Measurements from ENCODE around the gene PLA2G2E. TPM values are rescaled to one million over a fixed set of nuclear protein-coding genes. Genes with fewer than 3 reads are reported as not detected.

Gene PLA2G2E, protein sequence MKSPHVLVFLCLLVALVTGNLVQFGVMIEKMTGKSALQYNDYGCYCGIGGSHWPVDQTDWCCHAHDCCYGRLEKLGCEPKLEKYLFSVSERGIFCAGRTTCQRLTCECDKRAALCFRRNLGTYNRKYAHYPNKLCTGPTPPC
- not detected for polyA plus RNA-seq
- long read RNA-seq, donor 1: 0 reads
- long read RNA-seq, donor 2: 0 reads
- long read RNA-seq, donor 3: 0 reads
- long read RNA-seq, donor 4: 0 reads
- long read RNA-seq, donor 5: 0 reads
- long read RNA-seq, donor 6: 0 reads
- long read RNA-seq, donor 7: 0 reads
- long read RNA-seq, donor 8: 0 reads
- long read RNA-seq, donor 9: 0 reads
- long read RNA-seq, donor 10: 0 reads

DNA sequence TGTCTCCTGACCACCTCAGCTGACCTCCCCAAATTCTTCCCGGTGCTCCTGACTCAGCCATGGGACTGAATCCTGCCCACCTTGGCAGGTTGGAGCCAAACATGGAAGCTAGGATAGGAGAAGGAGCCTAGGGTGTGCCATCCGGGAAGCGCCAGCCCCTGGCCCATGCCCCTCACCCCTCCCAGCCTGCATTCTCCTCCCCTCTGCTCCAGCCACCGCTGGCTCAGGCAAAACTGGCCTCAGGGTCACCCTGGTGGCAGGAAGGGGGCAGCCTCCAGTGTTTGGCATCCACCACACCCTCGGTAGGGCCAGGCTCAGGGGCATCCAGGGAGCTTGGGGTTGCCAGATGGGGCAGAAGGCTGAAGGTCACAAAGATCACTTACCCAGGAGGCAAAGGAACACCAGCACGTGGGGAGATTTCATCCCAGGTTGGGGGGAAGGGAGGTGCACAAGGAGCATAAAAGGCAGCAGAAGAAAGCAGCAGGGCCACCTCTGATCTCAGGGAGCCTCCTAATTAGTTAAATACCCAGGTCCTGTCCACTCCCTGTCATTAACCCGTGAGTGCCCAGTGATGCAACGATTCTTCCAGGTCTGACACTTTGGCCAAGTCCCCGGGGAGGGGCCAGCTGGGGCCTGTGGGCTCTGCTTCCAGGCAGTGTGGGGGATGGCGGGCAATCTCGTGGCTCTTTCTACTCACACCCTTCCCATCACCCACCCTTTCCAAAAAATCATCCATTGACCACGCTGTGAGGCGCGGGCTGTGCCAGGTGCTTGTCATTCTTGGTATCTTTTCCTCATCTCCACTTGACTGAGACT lies at the start of gene PLA2G2E:
Gene PLA2G2E (minus strand): TSS at position 481 of the 816 bp plus-strand sequence. CDS start 58 bp downstream, at position 423.
- 53 to 65% (median 55%) methylated on average over 14 of the region's 14 CpGs for WGBS, 3 donors
- Histone ChIP-seq H3K27ac (ENCODE audit: low read depth in 1 of 3, low read length in 2 of 3) (no peak within 1 kb of the TSS), H3K9me3 (ENCODE audit: control insufficient read depth in 2 of 2, insufficient read depth in 1 of 2, low read depth in 1 of 2, low read length in 1 of 2) (no peaks in the 10 kb centered on the region), H3K4me3 (ENCODE audit: low read depth in 1 of 3, low read length in 3 of 3) (no peak within 1 kb of the TSS), H3K36me3 (ENCODE audit: control insufficient read depth in 3 of 3, insufficient read depth in 2 of 3, low read depth in 1 of 3, low read length in 3 of 3) (no peaks in the 10 kb centered on the region), H3K4me1 (ENCODE audit: control insufficient read depth in 3 of 3, insufficient read depth in 2 of 3, low read depth in 1 of 3, low read length in 2 of 3) (peaks cover 0 to 3% (median 0%) of the 10 kb centered on the region in 3 donors), H3K27me3 (ENCODE audit: control insufficient read depth in 3 of 3, insufficient read depth in 3 of 3, low read length in 3 of 3) (peaks cover 0 to 3% (median 0%) of the 10 kb centered on the region in 3 donors)
- DNase-seq (peak; percentile 13 to 16), FAIRE-seq (no peak)

DNA sequence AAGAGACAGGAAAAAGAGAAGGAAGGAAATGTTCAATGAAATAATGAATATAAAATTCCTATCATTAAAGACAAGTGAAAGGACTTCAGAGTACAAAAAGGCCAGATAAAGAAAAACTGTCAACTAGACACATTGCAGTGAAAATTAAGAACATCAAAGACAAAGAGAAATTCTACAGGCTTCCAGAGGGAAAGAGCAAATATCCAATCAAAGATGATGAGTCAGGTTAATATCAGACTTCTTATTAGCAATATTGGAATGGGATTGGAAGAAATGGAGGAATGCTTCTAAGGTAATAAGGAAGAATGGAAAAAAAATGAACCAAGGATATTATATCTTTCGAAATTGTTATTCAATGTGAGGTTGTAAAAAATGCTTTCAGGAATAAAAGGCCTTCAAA lies 48.2 kb upstream of the PLA2G2E start:
- DNase-seq (no peak), FAIRE-seq (no peak)
- H3K4me1 ChIP-seq (ENCODE audit: control insufficient read depth in 3 of 3, insufficient read depth in 2 of 3, low read depth in 1 of 3, low read length in 2 of 3): no peaks in the 10 kb centered on the region
- no peak overlapping the region for H3K4me3 ChIP-seq (ENCODE audit: low read depth in 1 of 3, low read length in 3 of 3)
- H3K27ac ChIP-seq (ENCODE audit: low read depth in 1 of 3, low read length in 2 of 3): no peak overlapping the region
- WGBS, 3 donors: 60 to 87% (median 81%) methylated on average over 1 of the region's 1 CpG
- no peaks in the 10 kb centered on the region for H3K9me3 ChIP-seq (ENCODE audit: control insufficient read depth in 2 of 2, insufficient read depth in 1 of 2, low read depth in 1 of 2, low read length in 1 of 2)
- peaks cover 0 to under 1% (median 0%) of the 10 kb centered on the region in 3 donors for H3K36me3 ChIP-seq (ENCODE audit: control insufficient read depth in 3 of 3, insufficient read depth in 2 of 3, low read depth in 1 of 3, low read length in 3 of 3)
- H3K27me3 ChIP-seq (ENCODE audit: control insufficient read depth in 3 of 3, insufficient read depth in 3 of 3, low read length in 3 of 3): no peaks in the 10 kb centered on the region

DNA sequence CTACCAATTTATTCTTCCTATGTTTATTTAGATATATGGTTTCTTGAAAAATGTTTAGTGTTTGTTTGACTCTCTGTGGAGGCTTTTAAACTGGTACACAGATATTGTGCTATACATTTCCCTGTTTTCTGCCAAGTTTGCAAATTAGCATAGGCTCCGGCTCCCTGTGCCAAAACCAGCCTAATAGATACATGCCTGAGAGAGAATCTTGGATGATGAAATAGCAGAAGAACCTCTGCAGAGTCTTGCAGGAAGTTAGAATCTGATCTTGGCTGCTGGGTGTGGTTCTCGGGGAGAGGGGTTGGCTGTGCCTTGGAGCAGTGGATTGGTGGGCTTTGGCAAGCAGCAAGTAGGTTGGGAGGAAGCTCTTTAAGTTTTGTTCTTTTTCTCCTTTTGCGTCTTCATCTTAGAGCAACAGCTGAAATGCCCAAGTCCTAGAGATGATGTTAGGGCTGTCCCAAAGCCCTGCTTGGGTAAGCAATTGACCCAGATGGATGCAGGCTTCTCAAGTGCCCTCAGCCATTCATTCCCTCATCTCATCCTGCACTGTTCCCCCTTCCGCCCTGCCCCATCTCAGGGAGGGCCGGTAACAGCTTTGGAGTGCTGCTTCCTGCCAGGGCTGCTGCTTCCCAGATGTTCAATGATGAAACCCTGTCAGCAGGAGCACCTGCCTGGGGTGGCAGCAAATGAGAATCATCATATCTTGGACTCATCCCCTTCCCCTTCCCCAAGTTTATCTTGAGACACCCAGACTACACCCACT lies 46.7 kb upstream of the PLA2G2E start:
- no peaks in the 10 kb centered on the region for H3K27me3 ChIP-seq (ENCODE audit: control insufficient read depth in 3 of 3, insufficient read depth in 3 of 3, low read length in 3 of 3)
- 65 to 74% (median 70%) methylated on average over 4 to 5 of the region's 5 CpGs for WGBS, 3 donors
- H3K36me3 ChIP-seq (ENCODE audit: control insufficient read depth in 3 of 3, insufficient read depth in 2 of 3, low read depth in 1 of 3, low read length in 3 of 3): no peaks in the 10 kb centered on the region
- no peaks in the 10 kb centered on the region for H3K9me3 ChIP-seq (ENCODE audit: control insufficient read depth in 2 of 2, insufficient read depth in 1 of 2, low read depth in 1 of 2, low read length in 1 of 2)
- DNase-seq (no peak), FAIRE-seq (no peak)
- H3K4me1 ChIP-seq (ENCODE audit: control insufficient read depth in 3 of 3, insufficient read depth in 2 of 3, low read depth in 1 of 3, low read length in 2 of 3): no peaks in the 10 kb centered on the region
- no peak overlapping the region for H3K27ac ChIP-seq (ENCODE audit: low read depth in 1 of 3, low read length in 2 of 3)
- no peak overlapping the region for H3K4me3 ChIP-seq (ENCODE audit: low read depth in 1 of 3, low read length in 3 of 3)

DNA sequence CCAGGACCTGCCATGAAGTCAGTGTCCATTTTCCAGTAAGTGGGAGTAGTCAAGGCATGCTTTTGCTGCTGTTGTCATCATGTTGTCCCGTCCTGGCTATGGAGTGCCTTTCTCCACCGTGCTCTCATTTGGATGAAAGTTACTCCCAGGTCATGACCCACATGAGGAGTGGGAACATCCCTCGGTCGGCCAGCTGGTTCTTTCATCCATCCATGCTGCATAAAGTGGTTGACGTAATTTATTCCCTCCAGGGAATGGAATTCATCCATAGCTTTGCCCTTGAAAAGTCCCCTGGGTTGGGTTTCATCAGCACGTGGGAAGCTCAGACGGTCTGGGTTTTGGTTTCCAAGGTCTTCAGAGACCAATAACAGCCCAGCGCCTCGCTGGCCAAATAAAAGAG lies 44.4 kb upstream of the PLA2G2E start:
- no peak for FAIRE-seq
- Histone ChIP-seq H3K4me1 (ENCODE audit: control insufficient read depth in 3 of 3, insufficient read depth in 2 of 3, low read depth in 1 of 3, low read length in 2 of 3) (no peaks in the 10 kb centered on the region), H3K27me3 (ENCODE audit: control insufficient read depth in 3 of 3, insufficient read depth in 3 of 3, low read length in 3 of 3) (peaks cover 0 to 5% (median 0%) of the 10 kb centered on the region in 3 donors), H3K4me3 (ENCODE audit: low read depth in 1 of 3, low read length in 3 of 3) (no peak overlapping the region), H3K27ac (ENCODE audit: low read depth in 1 of 3, low read length in 2 of 3) (no peak overlapping the region), H3K9me3 (ENCODE audit: control insufficient read depth in 2 of 2, insufficient read depth in 1 of 2, low read depth in 1 of 2, low read length in 1 of 2) (peaks cover 0 to 4% of the 10 kb centered on the region in 2 donors), H3K36me3 (ENCODE audit: control insufficient read depth in 3 of 3, insufficient read depth in 2 of 3, low read depth in 1 of 3, low read length in 3 of 3) (no peaks in the 10 kb centered on the region)
- 73 to 88% (median 82%) methylated on average over 9 of the region's 9 CpGs for WGBS, 3 donors
- no peak for DNase-seq

DNA sequence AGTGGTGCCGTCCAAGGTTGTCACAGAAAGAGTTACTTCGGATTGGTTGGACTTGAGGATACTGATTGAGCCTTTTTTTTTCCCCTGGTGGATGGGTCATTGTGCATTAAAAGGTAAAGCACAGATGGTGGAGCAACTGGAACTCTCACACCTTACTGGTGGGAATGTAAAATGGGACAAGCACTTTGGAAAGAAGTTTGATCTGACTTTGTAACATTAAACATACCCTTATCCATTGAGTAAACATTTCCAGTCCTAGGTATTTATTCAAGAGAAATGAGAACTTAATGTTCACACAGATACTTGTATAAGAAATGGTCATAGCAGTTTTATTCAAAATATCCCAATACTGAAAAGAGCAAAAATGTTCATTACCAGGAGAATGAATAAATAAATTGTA lies 41.1 kb upstream of the PLA2G2E start:
- FAIRE-seq: no peak
- 62 to 81% (median 65%) methylated on average over 2 of the region's 2 CpGs for WGBS, 3 donors
- DNase-seq: no peak
- Histone ChIP-seq H3K27me3 (ENCODE audit: control insufficient read depth in 3 of 3, insufficient read depth in 3 of 3, low read length in 3 of 3) (peaks cover 0 to 5% (median 0%) of the 10 kb centered on the region in 3 donors), H3K4me3 (ENCODE audit: low read depth in 1 of 3, low read length in 3 of 3) (no peak overlapping the region), H3K27ac (ENCODE audit: low read depth in 1 of 3, low read length in 2 of 3) (no peak overlapping the region), H3K9me3 (ENCODE audit: control insufficient read depth in 2 of 2, insufficient read depth in 1 of 2, low read depth in 1 of 2, low read length in 1 of 2) (peaks cover 0 to 4% of the 10 kb centered on the region in 2 donors), H3K36me3 (ENCODE audit: control insufficient read depth in 3 of 3, insufficient read depth in 2 of 3, low read depth in 1 of 3, low read length in 3 of 3) (no peaks in the 10 kb centered on the region), H3K4me1 (ENCODE audit: control insufficient read depth in 3 of 3, insufficient read depth in 2 of 3, low read depth in 1 of 3, low read length in 2 of 3) (no peaks in the 10 kb centered on the region)

DNA sequence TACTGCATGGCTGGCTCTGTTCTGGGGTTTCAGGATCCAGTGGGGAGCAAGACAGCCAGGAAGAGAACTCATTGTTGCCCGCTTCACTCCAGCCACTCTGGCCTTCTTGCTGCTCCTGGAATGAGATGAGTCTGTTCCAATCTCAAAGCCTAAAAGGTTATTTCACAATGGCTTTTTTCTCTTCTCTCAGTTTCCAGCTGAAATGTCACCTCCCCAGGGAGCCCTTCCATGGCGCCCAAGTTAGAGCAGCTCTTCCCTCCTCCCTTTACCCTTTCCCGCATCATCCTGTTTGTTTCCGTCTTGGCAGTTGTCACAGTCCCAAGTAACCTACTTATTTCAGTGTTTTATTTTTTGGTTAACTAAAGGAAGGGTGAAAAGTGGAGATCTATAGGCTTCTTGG lies 40.2 kb upstream of the PLA2G2E start:
- H3K4me1 ChIP-seq (ENCODE audit: control insufficient read depth in 3 of 3, insufficient read depth in 2 of 3, low read depth in 1 of 3, low read length in 2 of 3): no peaks in the 10 kb centered on the region
- DNase-seq (no peak), FAIRE-seq (no peak)
- H3K27me3 ChIP-seq (ENCODE audit: control insufficient read depth in 3 of 3, insufficient read depth in 3 of 3, low read length in 3 of 3): peaks cover 0 to 5% (median 0%) of the 10 kb centered on the region in 3 donors
- H3K9me3 ChIP-seq (ENCODE audit: control insufficient read depth in 2 of 2, insufficient read depth in 1 of 2, low read depth in 1 of 2, low read length in 1 of 2): peaks cover 0 to 4% of the 10 kb centered on the region in 2 donors
- H3K4me3 ChIP-seq (ENCODE audit: low read depth in 1 of 3, low read length in 3 of 3): no peak overlapping the region
- no peak overlapping the region for H3K27ac ChIP-seq (ENCODE audit: low read depth in 1 of 3, low read length in 2 of 3)
- no peaks in the 10 kb centered on the region for H3K36me3 ChIP-seq (ENCODE audit: control insufficient read depth in 3 of 3, insufficient read depth in 2 of 3, low read depth in 1 of 3, low read length in 3 of 3)
- 93 to 97% (median 96%) methylated on average over 4 of the region's 4 CpGs for WGBS, 3 donors

DNA sequence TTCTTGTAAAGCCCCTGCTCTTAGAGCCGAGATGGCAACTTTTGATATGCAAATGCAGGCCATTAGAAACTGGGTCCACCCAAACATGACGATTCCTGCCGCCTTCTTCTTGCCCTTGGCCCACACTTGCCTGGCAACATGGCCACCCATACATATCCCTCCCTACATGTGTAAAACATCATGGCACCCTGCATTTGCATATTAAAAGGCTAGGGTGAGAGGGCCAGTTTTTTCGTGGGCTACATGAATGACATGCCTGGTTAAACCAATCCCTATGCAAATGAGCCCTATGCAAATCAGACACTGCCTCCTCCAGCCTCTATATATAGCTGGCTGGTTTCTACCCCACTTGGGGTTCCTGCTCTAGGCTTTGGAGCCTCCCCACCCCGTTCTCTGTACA lies 37.2 kb upstream of the PLA2G2E start:
- Histone ChIP-seq H3K36me3 (ENCODE audit: control insufficient read depth in 3 of 3, insufficient read depth in 2 of 3, low read depth in 1 of 3, low read length in 3 of 3) (no peaks in the 10 kb centered on the region), H3K27me3 (ENCODE audit: control insufficient read depth in 3 of 3, insufficient read depth in 3 of 3, low read length in 3 of 3) (peaks cover 0 to 5% (median 0%) of the 10 kb centered on the region in 3 donors), H3K4me1 (ENCODE audit: control insufficient read depth in 3 of 3, insufficient read depth in 2 of 3, low read depth in 1 of 3, low read length in 2 of 3) (no peaks in the 10 kb centered on the region), H3K27ac (ENCODE audit: low read depth in 1 of 3, low read length in 2 of 3) (no peak overlapping the region), H3K9me3 (ENCODE audit: control insufficient read depth in 2 of 2, insufficient read depth in 1 of 2, low read depth in 1 of 2, low read length in 1 of 2) (peaks cover 0 to 4% of the 10 kb centered on the region in 2 donors), H3K4me3 (ENCODE audit: low read depth in 1 of 3, low read length in 3 of 3) (no peak overlapping the region)
- FAIRE-seq (no peak), DNase-seq (no peak)
- WGBS, 3 donors: 48 to 59% (median 56%) methylated on average over 5 of the region's 5 CpGs

DNA sequence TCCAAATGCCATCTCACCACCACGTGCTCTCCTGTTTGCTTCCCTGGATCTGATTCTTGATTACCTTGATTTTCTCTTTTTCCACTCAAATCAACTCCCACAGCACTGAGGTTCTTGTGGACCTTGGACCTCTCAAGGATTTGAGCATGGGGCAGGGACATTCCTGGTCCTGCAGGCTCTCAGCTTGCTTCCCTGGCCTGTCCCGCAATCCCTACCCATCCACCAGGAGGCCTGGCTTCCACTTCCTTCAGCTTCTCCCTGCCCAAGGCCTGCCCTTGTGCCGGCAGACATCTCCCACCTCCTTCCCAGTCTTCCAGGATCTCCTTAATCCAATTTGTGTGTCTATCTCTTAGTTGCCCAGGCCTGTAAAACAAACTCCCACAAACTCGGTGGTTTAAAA lies 34.4 kb upstream of the PLA2G2E start:
- no peak overlapping the region for H3K4me3 ChIP-seq (ENCODE audit: low read depth in 1 of 3, low read length in 3 of 3)
- FAIRE-seq (no peak), DNase-seq (no peak)
- no peaks in the 10 kb centered on the region for H3K36me3 ChIP-seq (ENCODE audit: control insufficient read depth in 3 of 3, insufficient read depth in 2 of 3, low read depth in 1 of 3, low read length in 3 of 3)
- peaks cover 0 to 4% (median 0%) of the 10 kb centered on the region in 3 donors for H3K27me3 ChIP-seq (ENCODE audit: control insufficient read depth in 3 of 3, insufficient read depth in 3 of 3, low read length in 3 of 3)
- WGBS, 3 donors: 67 to 73% (median 72%) methylated on average over 4 of the region's 4 CpGs
- no peak overlapping the region for H3K27ac ChIP-seq (ENCODE audit: low read depth in 1 of 3, low read length in 2 of 3)
- H3K4me1 ChIP-seq (ENCODE audit: control insufficient read depth in 3 of 3, insufficient read depth in 2 of 3, low read depth in 1 of 3, low read length in 2 of 3): no peaks in the 10 kb centered on the region
- H3K9me3 ChIP-seq (ENCODE audit: control insufficient read depth in 2 of 2, insufficient read depth in 1 of 2, low read depth in 1 of 2, low read length in 1 of 2): peaks cover 0 to 2% of the 10 kb centered on the region in 2 donors
